Left ventricle myocardium superior (tissue), 1 donor: Measurements from ENCODE around the gene ACP2. TPM values are rescaled to one million over a fixed set of nuclear protein-coding genes. Genes with fewer than 3 reads are reported as not detected.

Experiments used
- ATAC-seq: fragments of 200-7000 bp; cut with Tn5 transposase; one replicate; pipeline ENCODE4 v1.9.1; 2020; ENCODE audit warnings: mild to moderate bottlenecking, moderate library complexity
- DNase-seq: peaks from one replicate; pipeline ENCODE4 v3.0.0-alpha.2; 2020
- intact Hi-C: fragments of 100-400 bp; cut with micrococcal nuclease; formaldehyde crosslinking; loops from one replicate; pipeline ENCODE4 v1.11.0; 2022
- total RNA-seq: library from RNA; stranded (reverse); fragmentation: NEBNext Ultra II Directional; extraction: Animal tissue kit (Norgen Biotek cat#: 25700); gene quantifications from one replicate; pipeline ENCODE4 v1.2.1, GENCODE V29; 2021
- donor health status: DM: no; HTN: yes; CAD: no; lungs with severe emphysema.

ACP2 gene
- total RNA-seq, 1 donor from 2014 or later, result 20.3 TPM

DNA sequence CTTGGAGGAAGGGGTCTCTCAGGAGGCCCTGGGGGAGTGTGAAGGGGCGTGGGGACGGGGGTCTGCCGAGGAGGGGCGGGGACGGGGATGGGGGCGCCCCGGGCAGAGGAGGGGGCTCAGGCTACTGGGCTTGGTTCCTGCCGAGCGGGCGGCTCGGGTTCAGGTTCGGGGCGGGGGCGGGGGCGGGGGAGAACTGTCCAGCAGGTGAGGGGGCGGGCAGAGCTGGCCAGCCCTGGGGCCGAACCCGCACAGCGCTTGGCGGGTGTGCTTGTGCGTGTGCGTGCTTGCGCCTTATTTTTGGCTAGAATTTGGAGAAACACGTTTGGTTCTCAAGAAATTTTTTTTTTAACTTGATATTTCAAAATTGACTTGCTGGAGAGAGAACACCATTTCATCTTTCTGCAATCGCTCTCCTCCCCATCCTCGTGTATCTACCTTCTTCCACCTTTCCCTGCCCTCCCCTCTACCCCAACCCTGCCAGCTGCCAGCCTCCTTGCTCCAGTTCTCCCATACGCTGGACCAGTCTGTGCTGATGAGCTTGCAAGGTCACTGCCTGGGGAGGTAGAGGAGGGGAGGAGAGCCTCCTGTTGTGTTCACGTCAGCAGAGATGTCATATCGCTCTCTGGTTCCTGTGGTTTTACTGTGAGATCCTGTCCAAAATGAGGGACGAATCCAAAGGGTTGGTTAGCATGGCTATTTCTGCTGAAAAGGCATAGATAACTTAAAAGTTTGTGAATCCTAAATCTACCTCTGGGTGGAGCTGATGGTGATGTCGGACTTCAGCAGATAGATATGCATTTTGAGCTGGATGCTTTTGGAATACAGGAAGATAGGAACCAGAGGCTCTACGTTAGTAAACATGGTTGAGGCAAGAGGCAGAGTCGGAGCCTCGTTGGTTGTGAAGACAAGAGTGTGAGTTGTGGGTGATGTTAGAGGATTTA, 22.0 kb upstream of the ACP2 start:
- ATAC-seq (peak; percentile 23), DNase-seq (no peak)
- intact Hi-C loops, result no loop called here

DNA sequence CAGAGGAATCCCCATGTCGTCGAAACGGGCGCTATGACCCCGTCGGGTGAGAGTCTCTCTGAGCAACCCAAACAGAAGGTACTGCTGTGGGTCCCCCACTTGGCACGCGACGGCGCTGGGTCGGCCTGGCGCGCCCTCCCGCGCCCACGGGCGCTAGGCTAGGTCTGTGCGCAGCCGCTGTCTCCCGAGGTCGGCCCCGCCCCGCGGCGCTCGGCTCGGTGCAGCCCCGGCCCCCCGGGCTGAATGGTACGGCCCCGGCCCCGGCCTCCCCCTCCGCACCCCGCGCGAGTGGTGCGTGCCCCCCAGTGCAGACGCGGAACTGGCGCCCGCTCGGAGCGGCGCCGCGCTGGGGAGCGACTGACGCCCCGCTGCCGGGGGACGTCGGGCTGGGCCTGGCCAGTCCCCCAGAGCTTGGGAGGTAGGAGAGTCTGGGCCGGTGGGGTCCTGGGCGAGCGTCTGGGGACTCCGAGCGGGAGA, 21.3 kb upstream of the ACP2 start, which contains the start of gene MADD:
Gene MADD, plus strand, starts transcription at position 305 of the 477 bp plus-strand sequence.
- intact Hi-C loops, result no loop called here
- peak; percentile 91 for ATAC-seq
- peak; percentile 94 for DNase-seq

DNA sequence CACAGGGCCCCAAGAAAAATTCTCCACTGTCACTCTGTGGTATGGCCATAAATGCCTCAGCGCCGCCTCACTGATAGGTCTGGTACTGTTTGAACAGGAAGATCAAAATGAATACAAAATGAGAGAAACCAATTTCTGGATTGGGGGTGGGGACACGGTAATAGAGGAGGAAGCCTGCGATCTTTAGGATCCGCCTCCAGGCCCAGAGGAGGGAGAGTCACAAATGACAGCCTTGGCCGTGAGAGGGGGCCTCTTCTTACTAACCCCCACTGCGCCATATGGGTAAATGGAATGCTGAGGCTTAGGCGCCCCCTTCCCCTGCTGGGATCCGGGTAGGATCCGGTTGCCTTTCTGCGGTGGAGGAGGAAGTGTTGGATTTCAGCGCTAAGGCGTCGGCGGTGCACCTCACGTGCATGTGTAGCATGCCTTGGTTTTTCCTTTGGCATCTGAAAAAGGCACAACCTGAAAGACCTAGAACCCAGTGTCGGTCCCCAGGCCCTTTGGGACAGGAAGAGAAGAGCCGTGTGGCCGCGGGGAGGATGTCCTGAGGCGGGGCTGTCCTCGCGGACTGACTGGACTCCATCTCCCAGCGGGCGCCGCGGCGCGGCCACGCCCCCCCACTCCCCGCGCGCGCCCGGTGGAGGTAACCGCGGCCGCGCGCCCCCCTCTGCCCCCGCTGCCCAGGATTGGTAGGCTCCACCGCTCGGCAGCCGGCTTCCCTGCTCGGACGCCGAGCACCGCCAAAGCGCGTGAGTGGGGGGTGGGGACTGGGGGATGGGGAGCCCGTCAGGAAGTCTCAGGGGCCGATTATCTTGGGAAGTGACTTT, 20.6 kb upstream of the ACP2 start:
- ATAC-seq (peak; percentile 88), DNase-seq (peak; percentile 96)
- intact Hi-C loops, result no loop called here

DNA sequence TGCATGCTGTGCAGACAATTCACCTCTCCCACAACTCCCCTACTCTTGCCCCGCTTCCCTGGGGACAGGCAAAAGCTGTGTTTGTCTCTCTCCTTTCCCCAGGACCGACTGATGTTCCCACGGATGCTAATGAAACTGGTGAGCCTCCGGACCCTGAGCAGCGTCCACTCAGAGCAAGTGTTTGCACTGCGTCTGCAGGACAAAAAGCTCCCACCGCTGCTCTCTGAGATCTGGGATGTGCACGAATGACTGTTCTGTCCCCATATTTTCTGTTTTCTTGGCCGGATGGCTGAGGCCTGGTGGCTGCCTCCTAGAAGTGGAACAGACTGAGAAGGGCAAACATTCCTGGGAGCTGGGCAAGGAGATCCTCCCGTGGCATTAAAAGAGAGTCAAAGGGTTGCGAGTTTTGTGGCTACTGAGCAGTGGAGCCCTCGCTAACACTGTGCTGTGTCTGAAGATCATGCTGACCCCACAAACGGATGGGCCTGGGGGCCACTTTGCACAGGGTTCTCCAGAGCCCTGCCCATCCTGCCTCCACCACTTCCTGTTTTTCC, 19.9 kb upstream of the ACP2 start:
- ATAC-seq (no peak), DNase-seq (no peak)
- intact Hi-C loops, result no loop called here

DNA sequence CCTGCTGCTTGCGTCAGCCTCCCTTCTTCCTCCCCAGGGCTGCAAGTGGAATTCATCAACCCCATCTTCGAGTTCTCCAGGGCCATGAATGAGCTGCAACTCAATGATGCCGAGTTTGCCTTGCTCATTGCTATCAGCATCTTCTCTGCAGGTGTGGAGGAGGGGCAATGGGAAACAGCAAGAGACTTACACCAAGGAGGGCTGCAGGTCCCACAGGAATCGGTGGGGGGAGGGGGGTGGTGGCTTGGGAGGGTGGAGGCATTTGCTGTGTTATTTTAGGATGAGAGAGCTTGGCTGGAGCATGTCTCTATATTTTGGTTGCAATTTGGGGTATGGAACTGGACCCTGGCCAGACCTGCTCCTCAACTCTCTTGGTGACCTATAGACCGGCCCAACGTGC, 19.3 kb upstream of the ACP2 start:
- no peak for ATAC-seq
- no peak for DNase-seq
- intact Hi-C loops, result no loop called here

DNA sequence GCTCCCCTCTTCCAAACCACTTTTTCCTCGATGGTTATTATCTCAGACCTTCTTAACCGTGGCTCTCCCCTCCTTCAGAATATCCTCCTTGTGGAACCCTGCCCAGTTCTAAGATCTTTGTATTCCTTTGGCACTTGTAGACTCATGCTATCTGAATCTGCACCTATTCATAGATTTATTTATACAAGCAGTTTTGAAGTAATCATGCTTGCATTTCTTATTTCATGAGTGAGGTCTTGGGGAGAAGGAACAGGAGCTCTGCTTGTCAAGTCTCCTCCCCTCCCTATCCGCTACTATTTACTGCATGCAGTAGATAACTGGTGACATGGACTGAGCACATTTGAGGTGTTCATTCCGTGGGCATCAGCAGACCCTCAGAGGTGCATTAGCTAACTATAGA, 15.9 kb upstream of the ACP2 start:
- intact Hi-C loops, result no loop called here
- no peak for ATAC-seq
- no peak for DNase-seq

DNA sequence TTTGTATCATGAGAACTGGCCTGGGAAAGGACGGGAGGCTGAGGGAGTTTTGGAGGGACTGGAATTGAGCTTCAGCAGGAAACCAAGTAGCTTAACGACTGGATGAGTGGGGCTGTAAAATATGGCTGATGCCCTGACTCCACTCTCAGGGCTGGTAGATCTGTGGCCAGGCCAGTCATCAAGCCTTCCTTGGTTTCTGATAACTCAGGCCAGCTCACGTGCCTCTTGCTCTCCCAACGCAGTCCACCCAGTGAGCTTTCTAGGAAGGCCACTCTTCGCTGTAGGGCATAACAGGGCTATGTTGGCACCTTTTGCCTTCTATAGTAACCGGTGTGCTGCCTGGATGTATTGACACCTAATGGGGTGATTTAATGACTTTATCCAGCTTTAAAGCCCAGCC, 15.5 kb upstream of the ACP2 start:
- ATAC-seq (no peak), DNase-seq (no peak)
- intact Hi-C loops, result no loop called here

DNA sequence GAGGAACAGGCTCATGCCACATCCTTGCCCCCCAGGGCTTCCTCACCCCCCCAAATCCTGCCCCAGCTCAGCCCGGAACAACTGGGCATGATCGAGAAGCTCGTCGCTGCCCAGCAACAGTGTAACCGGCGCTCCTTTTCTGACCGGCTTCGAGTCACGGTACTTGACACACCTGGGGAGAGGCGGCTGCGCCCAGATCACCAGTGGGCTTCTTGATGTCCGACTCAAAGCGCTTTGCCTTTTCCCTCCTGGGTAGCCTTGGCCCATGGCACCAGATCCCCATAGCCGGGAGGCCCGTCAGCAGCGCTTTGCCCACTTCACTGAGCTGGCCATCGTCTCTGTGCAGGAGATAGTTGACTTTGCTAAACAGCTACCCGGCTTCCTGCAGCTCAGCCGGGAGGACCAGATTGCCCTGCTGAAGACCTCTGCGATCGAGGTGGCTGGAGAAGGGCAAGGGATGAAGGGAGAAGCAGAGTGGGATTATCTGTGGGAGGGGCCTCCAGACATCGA, 12.7 kb upstream of the ACP2 start:
- ATAC-seq (no peak), DNase-seq (no peak)
- intact Hi-C loops, result no loop called here

DNA sequence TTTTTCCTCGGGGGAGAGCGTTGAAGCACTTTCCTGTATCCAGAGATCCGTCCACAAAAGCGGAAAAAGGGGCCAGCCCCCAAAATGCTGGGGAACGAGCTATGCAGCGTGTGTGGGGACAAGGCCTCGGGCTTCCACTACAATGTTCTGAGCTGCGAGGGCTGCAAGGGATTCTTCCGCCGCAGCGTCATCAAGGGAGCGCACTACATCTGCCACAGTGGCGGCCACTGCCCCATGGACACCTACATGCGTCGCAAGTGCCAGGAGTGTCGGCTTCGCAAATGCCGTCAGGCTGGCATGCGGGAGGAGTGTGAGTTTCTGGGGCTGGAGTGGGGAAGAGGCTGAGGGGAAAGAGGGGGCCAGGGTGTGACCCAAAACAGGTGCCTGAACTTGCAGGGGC, 11.8 kb upstream of the ACP2 start:
- intact Hi-C loops, result no loop called here
- DNase-seq (no peak), ATAC-seq (no peak)

DNA sequence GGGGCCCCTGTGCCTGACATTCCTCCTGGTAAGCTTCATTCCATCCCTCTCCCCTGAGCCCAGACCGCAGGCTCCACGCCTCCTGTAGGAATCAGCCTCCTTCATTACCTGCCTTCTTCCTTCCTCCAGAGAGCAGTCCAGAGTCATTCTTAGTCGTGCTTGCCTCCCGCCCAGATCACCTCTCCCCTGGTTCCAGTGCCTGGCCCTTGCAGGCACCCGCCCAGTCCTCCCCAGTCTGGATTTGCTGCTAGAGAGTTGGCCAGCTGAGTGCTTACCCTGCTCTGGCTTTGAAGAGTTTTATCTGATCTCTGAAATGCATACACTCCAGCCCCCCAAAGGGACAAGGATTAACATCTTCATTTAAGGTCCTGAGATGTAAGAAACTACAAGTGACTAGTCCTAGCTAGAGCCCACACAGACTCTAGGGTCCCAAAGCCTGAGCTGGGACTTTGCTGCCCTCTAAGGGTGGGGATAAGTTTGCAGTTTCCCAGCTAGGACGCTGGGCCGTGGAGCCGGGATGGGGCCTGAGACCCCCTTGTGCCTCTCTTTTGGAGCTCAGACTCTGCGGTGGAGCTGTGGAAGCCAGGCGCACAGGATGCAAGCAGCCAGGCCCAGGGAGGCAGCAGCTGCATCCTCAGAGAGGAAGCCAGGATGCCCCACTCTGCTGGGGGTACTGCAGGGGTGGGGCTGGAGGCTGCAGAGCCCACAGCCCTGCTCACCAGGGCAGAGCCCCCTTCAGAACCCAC, 10.8 kb upstream of the ACP2 start:
- intact Hi-C loops, result no loop called here
- ATAC-seq, result peak; percentile 24
- DNase-seq, result no peak

DNA sequence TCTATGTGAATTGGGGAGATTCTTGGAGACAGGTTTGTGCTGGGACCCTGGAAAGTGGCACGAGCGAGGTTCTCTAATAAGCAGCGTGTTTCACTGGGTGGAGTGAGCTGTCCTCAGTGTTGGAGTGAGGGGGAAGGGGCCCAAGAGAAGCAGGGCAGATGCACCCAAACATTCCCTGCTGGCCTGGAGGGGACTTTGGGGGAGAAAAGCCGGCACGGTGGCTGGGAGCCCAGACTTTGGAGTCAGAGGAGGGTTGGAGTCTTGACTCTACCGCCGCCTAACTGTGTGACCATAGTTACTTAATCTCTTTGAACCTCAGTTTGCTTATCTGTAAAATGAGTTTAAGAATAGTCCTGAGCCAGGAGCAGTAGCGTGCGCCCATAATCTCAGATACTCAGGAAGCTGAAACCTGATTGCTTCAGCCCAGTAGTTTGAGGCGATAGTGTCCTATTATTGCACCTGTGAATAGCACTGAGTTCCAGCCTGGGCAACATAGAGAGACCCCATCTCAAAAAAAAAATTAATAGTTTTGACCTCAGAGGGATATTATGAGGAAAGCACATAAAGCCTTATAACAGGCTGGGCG, 9.8 kb upstream of the ACP2 start:
- intact Hi-C loops, result no loop called here
- ATAC-seq (no peak), DNase-seq (no peak)

DNA sequence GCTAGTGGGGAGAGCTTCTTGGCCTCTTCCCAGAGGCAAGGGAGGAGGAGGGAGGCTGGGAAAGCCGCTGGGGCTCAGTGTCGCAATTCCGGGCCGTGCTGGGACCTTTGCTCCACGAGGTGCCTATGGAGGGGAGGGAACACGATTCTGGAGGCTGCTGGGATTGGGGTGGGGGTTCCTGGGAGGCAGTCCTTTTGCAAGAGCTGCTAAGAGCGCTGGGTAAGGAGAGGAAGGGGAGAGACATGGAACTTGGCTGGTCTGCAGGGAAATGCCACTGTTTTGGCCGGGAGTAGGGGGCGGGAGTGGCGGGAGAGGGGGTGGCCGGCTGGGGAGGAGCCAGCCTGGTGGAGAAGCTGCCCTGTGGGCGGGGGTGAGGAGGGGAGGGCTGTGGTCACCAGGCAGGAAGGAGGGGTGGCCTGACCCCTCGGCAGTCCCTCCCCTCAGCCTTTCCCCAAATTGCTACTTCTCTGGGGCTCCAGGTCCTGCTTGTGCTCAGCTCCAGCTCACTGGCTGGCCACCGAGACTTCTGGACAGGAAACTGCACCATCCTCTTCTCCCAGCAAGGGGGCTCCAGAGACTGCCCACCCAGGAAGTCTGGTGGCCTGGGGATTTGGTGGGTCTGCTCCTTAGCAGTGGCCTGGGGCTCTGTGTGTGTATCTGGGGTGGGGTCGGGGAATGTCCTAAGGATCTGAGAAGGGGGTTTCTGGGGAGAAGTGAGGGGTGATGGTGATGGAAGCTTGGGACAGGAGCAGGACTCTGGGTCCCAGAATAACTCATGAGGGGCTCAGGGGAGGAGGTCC, 9.1 kb upstream of the ACP2 start, which contains the start of gene NR1H3:
Gene NR1H3, plus strand, starts transcription at position 480 of the 800 bp plus-strand sequence. CDS start 1,221 bp downstream, outside the sequence.
- peak; percentile 71 for ATAC-seq
- peak; percentile 88 for DNase-seq
- intact Hi-C loops, result no loop called here

DNA sequence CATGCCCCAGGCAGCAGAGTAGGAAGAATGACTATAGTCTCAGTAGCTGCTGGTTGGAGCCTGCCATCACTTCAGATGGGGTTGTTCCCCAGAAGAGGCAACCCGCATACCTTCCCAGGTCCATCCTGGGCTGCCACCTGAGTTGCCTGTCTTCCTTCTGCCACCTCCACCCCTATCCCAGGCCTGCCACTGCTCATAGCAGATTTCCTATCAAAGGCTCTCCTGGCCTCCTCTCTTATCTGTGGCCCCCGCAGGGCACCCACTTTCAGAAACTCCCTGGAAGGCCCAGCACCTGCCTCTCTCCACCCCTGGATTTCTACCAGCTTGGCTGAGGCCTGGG, 8.5 kb upstream of the ACP2 start:
- no peak for DNase-seq
- ATAC-seq, result no peak
- intact Hi-C loops, result no loop called here

DNA sequence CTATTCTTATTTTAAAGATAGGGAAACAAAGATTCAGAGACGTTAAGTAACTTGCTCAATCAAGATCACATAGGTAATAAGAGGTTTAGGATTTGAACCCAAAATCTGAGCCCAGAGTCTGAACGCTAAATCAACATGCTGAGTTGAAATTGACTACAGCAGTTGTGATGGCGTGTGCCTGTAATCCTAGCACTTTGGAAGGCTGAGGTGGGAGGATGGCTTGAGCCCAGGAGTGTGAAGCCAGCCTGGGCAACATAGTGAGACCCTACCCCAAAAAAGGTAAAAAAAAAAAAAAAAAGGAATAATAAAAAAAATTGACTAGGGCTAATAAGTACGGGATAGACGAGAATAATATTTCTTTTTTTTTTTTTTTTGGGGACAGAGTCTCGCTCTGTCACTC, 7.8 kb upstream of the ACP2 start:
- intact Hi-C loops, result no loop called here
- no peak for ATAC-seq
- DNase-seq, result no peak

DNA sequence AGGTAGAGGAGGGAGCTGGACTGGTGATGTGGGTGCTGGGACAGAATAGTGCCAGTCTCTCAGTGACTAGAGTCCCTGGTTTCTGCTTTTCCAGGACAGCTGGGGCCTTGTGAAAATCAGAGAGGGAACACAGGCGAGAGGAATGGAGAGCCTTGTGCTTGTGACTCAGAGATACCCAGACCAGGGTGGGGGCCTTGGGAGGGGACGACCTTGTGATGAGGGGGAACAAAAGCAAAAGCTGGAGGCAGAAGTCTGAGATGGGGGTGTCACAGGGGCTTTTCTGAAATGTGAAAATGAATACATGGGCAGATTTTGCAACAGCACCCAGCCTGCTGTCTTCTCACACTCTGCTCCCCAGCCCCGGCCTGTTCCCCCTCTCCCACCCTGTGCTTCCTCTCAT, 5.8 kb upstream of the ACP2 start:
- ATAC-seq (peak; percentile 3), DNase-seq (no peak)

DNA sequence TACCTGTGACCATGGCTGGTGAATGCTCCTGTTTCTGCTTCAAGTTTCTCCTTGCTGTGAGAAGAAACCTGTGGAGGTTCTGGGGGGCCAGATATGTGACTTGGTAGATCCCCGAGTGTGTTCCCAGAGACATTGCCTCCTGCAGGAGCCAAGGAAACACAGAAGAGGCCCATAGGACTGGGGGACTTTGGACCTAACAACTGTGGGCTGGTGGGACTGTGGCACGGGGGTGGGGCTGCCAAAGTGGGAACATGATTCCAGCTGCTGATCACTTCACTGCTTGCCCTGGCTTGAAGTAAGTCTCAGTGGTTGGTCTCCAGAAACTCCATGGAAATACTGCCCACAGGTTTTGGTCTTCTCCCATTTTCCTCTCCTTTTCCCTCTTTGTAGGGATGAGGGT, 5.0 kb upstream of the ACP2 start:
- intact Hi-C loops, result no loop called here
- ATAC-seq (no peak), DNase-seq (no peak)

More for the DNA sequence above, 5.8 kb upstream of the ACP2 start:
- intact Hi-C loops, result no loop called here

DNA sequence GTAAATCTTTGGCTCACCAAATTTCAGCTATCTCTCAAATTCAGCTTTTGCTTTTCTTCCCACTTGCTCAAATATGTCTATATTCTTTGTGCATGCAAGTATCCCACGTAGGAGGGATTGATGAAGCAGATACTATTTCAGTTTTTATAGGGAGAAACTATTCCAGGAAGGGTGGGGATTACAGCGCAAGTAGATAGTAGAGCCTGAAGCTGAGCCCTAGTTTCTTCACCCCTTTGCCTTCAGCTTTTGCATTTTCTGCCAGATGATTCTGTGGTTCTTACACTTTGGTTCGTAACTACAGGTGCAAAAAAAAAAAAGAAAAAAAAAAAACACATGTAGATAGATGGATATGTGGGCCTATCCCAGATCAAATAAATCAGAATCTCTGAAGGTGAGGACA, 3.1 kb upstream of the ACP2 start:
- no peak for DNase-seq
- intact Hi-C loops, result no loop called here
- no peak for ATAC-seq

DNA sequence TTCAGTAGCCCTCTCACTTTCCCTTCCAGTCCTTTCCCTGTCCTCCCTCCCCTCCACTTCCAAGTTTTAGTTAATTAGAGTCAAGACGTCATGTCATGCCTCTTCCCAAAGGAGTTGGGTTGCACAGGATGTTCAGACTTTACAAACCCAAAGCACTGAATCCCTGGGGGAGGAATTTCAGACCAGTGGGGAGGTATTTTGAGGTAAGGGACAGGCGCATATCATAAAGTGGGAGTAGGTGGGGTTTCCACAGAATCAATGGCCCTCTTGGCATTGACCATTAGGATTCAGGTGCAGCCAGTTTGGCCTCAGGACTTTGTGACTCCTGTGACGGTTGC, 733 bp upstream of the ACP2 start:
- intact Hi-C loops, result no loop called here
- ATAC-seq, result no peak

More for the DNA sequence above, 733 bp upstream of the ACP2 start:
- DNase-seq, result no peak
